Measurements from ENCODE around the gene CAMSAP1. TPM values are rescaled to one million over a fixed set of nuclear protein-coding genes. Genes with fewer than 3 reads are reported as not detected.

The CAMSAP1 gene
- total RNA-seq, 1 donor from 2014 or later, result 31.3 TPM

- Histone ChIP-seq H3K4me3 (ENCODE audit: low read length in 3 of 3) (no peak overlapping the region), H3K27ac (ENCODE audit: low read depth, low read length) (no peak overlapping the region), H3K9me3 (ENCODE audit: control insufficient read depth in 3 of 3, low read length in 3 of 3) (no peaks in the 10 kb centered on the region), H3K36me3 (ENCODE audit: control insufficient read depth in 3 of 3, insufficient read depth in 3 of 3, low read length in 3 of 3) (peaks cover 0 to 11% (median 2%) of the 10 kb centered on the region in 3 donors), H3K27me3 (ENCODE audit: control insufficient read depth in 3 of 3, insufficient read depth in 3 of 3, low read length in 3 of 3) (no peaks in the 10 kb centered on the region), H3K4me1 (ENCODE audit: control insufficient read depth in 3 of 3, insufficient read depth in 3 of 3, low read length in 3 of 3) (no peaks in the 10 kb centered on the region), H3K9ac (ENCODE audit: low read depth in 1 of 3, low read length in 3 of 3) (no peak overlapping the region)
Observed at GRCh38 chr9:135774794-135775525, 132.4 kb downstream of the CAMSAP1 start.

- Histone ChIP-seq H3K9me3 (ENCODE audit: control insufficient read depth in 3 of 3, low read length in 3 of 3) (no peaks in the 10 kb centered on the region), H3K27me3 (ENCODE audit: control insufficient read depth in 3 of 3, insufficient read depth in 3 of 3, low read length in 3 of 3) (no peaks in the 10 kb centered on the region), H3K27ac (ENCODE audit: low read depth, low read length) (no peak overlapping the region), H3K36me3 (ENCODE audit: control insufficient read depth in 3 of 3, insufficient read depth in 3 of 3, low read length in 3 of 3) (peaks cover under 1 to 11% (median 2%) of the 10 kb centered on the region in 3 donors), H3K9ac (ENCODE audit: low read depth in 1 of 3, low read length in 3 of 3) (no peak overlapping the region), H3K4me3 (ENCODE audit: low read length in 3 of 3) (no peak overlapping the region), H3K4me1 (ENCODE audit: control insufficient read depth in 3 of 3, insufficient read depth in 3 of 3, low read length in 3 of 3) (no peaks in the 10 kb centered on the region)
Observed at GRCh38 chr9:135774239-135774747, 133.1 kb downstream of the CAMSAP1 start.

- H3K9ac ChIP-seq (ENCODE audit: low read depth in 1 of 3, low read length in 3 of 3), result no peak overlapping the region
- H3K36me3 ChIP-seq (ENCODE audit: control insufficient read depth in 3 of 3, insufficient read depth in 3 of 3, low read length in 3 of 3), result peaks cover 2 to 11% (median 7%) of the 10 kb centered on the region in 3 donors
- H3K27ac ChIP-seq (ENCODE audit: low read depth, low read length), result no peak overlapping the region
- H3K4me1 ChIP-seq (ENCODE audit: control insufficient read depth in 3 of 3, insufficient read depth in 3 of 3, low read length in 3 of 3), result no peaks in the 10 kb centered on the region
- H3K27me3 ChIP-seq (ENCODE audit: control insufficient read depth in 3 of 3, insufficient read depth in 3 of 3, low read length in 3 of 3), result no peaks in the 10 kb centered on the region
- H3K9me3 ChIP-seq (ENCODE audit: control insufficient read depth in 3 of 3, low read length in 3 of 3), result no peaks in the 10 kb centered on the region
- no peak overlapping the region for H3K4me3 ChIP-seq (ENCODE audit: low read length in 3 of 3)
Observed at GRCh38 chr9:135773530-135774238, 133.7 kb downstream of the CAMSAP1 start.

- no peak overlapping the region for H3K9ac ChIP-seq (ENCODE audit: low read depth in 1 of 3, low read length in 3 of 3)
- no peak overlapping the region for H3K4me3 ChIP-seq (ENCODE audit: low read length in 3 of 3)
- no peaks in the 10 kb centered on the region for H3K27me3 ChIP-seq (ENCODE audit: control insufficient read depth in 3 of 3, insufficient read depth in 3 of 3, low read length in 3 of 3)
- H3K27ac ChIP-seq (ENCODE audit: low read depth, low read length), result no peak overlapping the region
- no peaks in the 10 kb centered on the region for H3K9me3 ChIP-seq (ENCODE audit: control insufficient read depth in 3 of 3, low read length in 3 of 3)
- peaks cover 2 to 11% (median 8%) of the 10 kb centered on the region in 3 donors for H3K36me3 ChIP-seq (ENCODE audit: control insufficient read depth in 3 of 3, insufficient read depth in 3 of 3, low read length in 3 of 3)
- H3K4me1 ChIP-seq (ENCODE audit: control insufficient read depth in 3 of 3, insufficient read depth in 3 of 3, low read length in 3 of 3), result no peaks in the 10 kb centered on the region
Observed at GRCh38 chr9:135772702-135773493, 134.4 kb downstream of the CAMSAP1 start.

GRCh38 chr9:135772056-135772646 is 135.2 kb downstream of the CAMSAP1 start:
- Histone ChIP-seq H3K27me3 (ENCODE audit: control insufficient read depth in 3 of 3, insufficient read depth in 3 of 3, low read length in 3 of 3) (no peaks in the 10 kb centered on the region), H3K36me3 (ENCODE audit: control insufficient read depth in 3 of 3, insufficient read depth in 3 of 3, low read length in 3 of 3) (peaks cover 2 to 11% (median 8%) of the 10 kb centered on the region in 3 donors)

GRCh38 chr9:135771401-135772051 is 135.8 kb downstream of the CAMSAP1 start:
- Histone ChIP-seq H3K27me3 (ENCODE audit: control insufficient read depth in 3 of 3, insufficient read depth in 3 of 3, low read length in 3 of 3) (no peaks in the 10 kb centered on the region), H3K9ac (ENCODE audit: low read depth in 1 of 3, low read length in 3 of 3) (no peak overlapping the region), H3K9me3 (ENCODE audit: control insufficient read depth in 3 of 3, low read length in 3 of 3) (no peaks in the 10 kb centered on the region), H3K27ac (ENCODE audit: low read depth, low read length) (no peak overlapping the region), H3K4me1 (ENCODE audit: control insufficient read depth in 3 of 3, insufficient read depth in 3 of 3, low read length in 3 of 3) (no peaks in the 10 kb centered on the region), H3K36me3 (ENCODE audit: control insufficient read depth in 3 of 3, insufficient read depth in 3 of 3, low read length in 3 of 3) (peaks cover 0 to 8% (median 7%) of the 10 kb centered on the region in 3 donors), H3K4me3 (ENCODE audit: low read length in 3 of 3) (no peak overlapping the region)

More at GRCh38 chr9:135772056-135772646, 135.2 kb downstream of the CAMSAP1 start:
- Histone ChIP-seq H3K27ac (ENCODE audit: low read depth, low read length) (no peak overlapping the region), H3K4me3 (ENCODE audit: low read length in 3 of 3) (no peak overlapping the region), H3K9me3 (ENCODE audit: control insufficient read depth in 3 of 3, low read length in 3 of 3) (no peaks in the 10 kb centered on the region), H3K4me1 (ENCODE audit: control insufficient read depth in 3 of 3, insufficient read depth in 3 of 3, low read length in 3 of 3) (no peaks in the 10 kb centered on the region), H3K9ac (ENCODE audit: low read depth in 1 of 3, low read length in 3 of 3) (no peak overlapping the region)

- H3K27ac ChIP-seq (ENCODE audit: low read depth, low read length), result no peak overlapping the region
- peaks cover 0 to 2% (median 2%) of the 10 kb centered on the region in 3 donors for H3K9me3 ChIP-seq (ENCODE audit: control insufficient read depth in 3 of 3, low read length in 3 of 3)
- H3K4me3 ChIP-seq (ENCODE audit: low read length in 3 of 3), result no peak overlapping the region
- H3K36me3 ChIP-seq (ENCODE audit: control insufficient read depth in 3 of 3, insufficient read depth in 3 of 3, low read length in 3 of 3), result peaks cover 0 to 8% (median 7%) of the 10 kb centered on the region in 3 donors
- no peaks in the 10 kb centered on the region for H3K27me3 ChIP-seq (ENCODE audit: control insufficient read depth in 3 of 3, insufficient read depth in 3 of 3, low read length in 3 of 3)
- H3K9ac ChIP-seq (ENCODE audit: low read depth in 1 of 3, low read length in 3 of 3), result no peak overlapping the region
- H3K4me1 ChIP-seq (ENCODE audit: control insufficient read depth in 3 of 3, insufficient read depth in 3 of 3, low read length in 3 of 3), result no peaks in the 10 kb centered on the region
Observed at GRCh38 chr9:135770771-135771170, 136.6 kb downstream of the CAMSAP1 start.

- Histone ChIP-seq H3K4me1 (ENCODE audit: control insufficient read depth in 3 of 3, insufficient read depth in 3 of 3, low read length in 3 of 3) (no peaks in the 10 kb centered on the region), H3K9ac (ENCODE audit: low read depth in 1 of 3, low read length in 3 of 3) (no peak overlapping the region), H3K4me3 (ENCODE audit: low read length in 3 of 3) (no peak overlapping the region), H3K27me3 (ENCODE audit: control insufficient read depth in 3 of 3, insufficient read depth in 3 of 3, low read length in 3 of 3) (no peaks in the 10 kb centered on the region), H3K27ac (ENCODE audit: low read depth, low read length) (no peak overlapping the region), H3K36me3 (ENCODE audit: control insufficient read depth in 3 of 3, insufficient read depth in 3 of 3, low read length in 3 of 3) (peaks cover 0 to 8% (median 5%) of the 10 kb centered on the region in 3 donors), H3K9me3 (ENCODE audit: control insufficient read depth in 3 of 3, low read length in 3 of 3) (peaks cover 0 to 3% (median 2%) of the 10 kb centered on the region in 3 donors)
Observed at GRCh38 chr9:135770203-135770535, 137.2 kb downstream of the CAMSAP1 start.

- Histone ChIP-seq H3K36me3 (ENCODE audit: control insufficient read depth in 3 of 3, insufficient read depth in 3 of 3, low read length in 3 of 3) (peaks cover 0 to 8% (median 5%) of the 10 kb centered on the region in 3 donors), H3K27me3 (ENCODE audit: control insufficient read depth in 3 of 3, insufficient read depth in 3 of 3, low read length in 3 of 3) (no peaks in the 10 kb centered on the region)
Observed at GRCh38 chr9:135769489-135770202, 137.7 kb downstream of the CAMSAP1 start.

More at GRCh38 chr9:135769489-135770202, 137.7 kb downstream of the CAMSAP1 start:
- Histone ChIP-seq H3K9me3 (ENCODE audit: control insufficient read depth in 3 of 3, low read length in 3 of 3) (peaks cover 0 to 3% (median 2%) of the 10 kb centered on the region in 3 donors), H3K27ac (ENCODE audit: low read depth, low read length) (no peak overlapping the region), H3K9ac (ENCODE audit: low read depth in 1 of 3, low read length in 3 of 3) (no peak overlapping the region), H3K4me3 (ENCODE audit: low read length in 3 of 3) (no peak overlapping the region), H3K4me1 (ENCODE audit: control insufficient read depth in 3 of 3, insufficient read depth in 3 of 3, low read length in 3 of 3) (no peaks in the 10 kb centered on the region)
